HCT116 (cell line): ENCODE data around the gene KCNK1. TPM values are rescaled to one million over a fixed set of nuclear protein-coding genes. Genes with fewer than 3 reads are reported as not detected.

Experiments
- ATAC-seq: fragments of 200-7000 bp; cut with Tn5 transposase; 2 replicates; pipeline ENCODE4 v1.9.1; 2020; ENCODE audit warnings: mild to moderate bottlenecking, moderate library complexity
- BruUV-seq: library from RNA; stranded (reverse); fragments of 400-500 nt; replicated peaks from 2 replicates; lab custom pipeline; 2021; lab: Mats Ljungman, UMichigan
- CTCF ChIA-PET: fragments of 300-600 bp; sonication (Branson Sonifier 250); formaldehyde crosslinking; loops from one replicate; lab custom pipeline; 2021; ENCODE audit warnings: antibody characterized with exemption; lab: Charles Lee
- POLR2A ChIA-PET: fragments of 300-600, 350-600 bp; sonication (Branson Sonifier 250); formaldehyde crosslinking; loops from one replicate; lab custom pipeline; 2021; ENCODE audit warnings: antibody characterized with exemption; lab: Charles Lee
- RAD21 ChIA-PET, 2 experiments: fragments of 300-600 bp; sonication (Branson Sonifier 250); formaldehyde crosslinking; loops; one replicate each; lab custom pipeline; 2023; ENCODE audit warnings: low total read pairs in 2 of 2; ENCODE audit not compliant: uncharacterized antibody in 2 of 2, unreplicated experiment in 2 of 2, low non-redundant PET in 1 of 2; lab: Charles Lee
- DNase-seq: peaks from one replicate; pipeline ENCODE4 v3.0.0-alpha.2; 2010; ENCODE audit warnings: low read depth, low spot score
- H2AFZ ChIP-seq: fragments of 200-600 bp; shearing (Covaris generic), sonication (generic); 2 replicates; pipeline ENCODE4 v1.6.1; 2017; ENCODE audit warnings: low read depth, mixed run types, mixed read lengths, antibody characterized with exemption, low read length; ENCODE audit not compliant: poor library complexity, severe bottlenecking
- H3K27ac ChIP-seq: 2 replicates; pipeline ENCODE4 v1.5.1; 2012; ENCODE audit warnings: low read depth, low read length
- H3K27me3 ChIP-seq: fragments of 200-600 bp; sonication (generic); 2 replicates; pipeline ENCODE4 v1.6.1; 2016; ENCODE audit warnings: mixed run types, low read length, mixed read lengths; ENCODE audit not compliant: insufficient read depth
- H3K36me3 ChIP-seq, 2 experiments: fragments of 200-500 bp in 1 of 2; fragments of 200-600 bp in 1 of 2; sonication (Bioruptor generic) in 1 of 2; sonication (generic) in 1 of 2; 2 replicates each; pipeline versions ENCODE4 v1.5.1 to v1.6.1; 2014 to 2016; ENCODE audit warnings: low read length in 2 of 2, inconsistent platforms in 1 of 2, mixed read lengths in 1 of 2, mixed run types in 1 of 2; ENCODE audit not compliant: insufficient read depth in 2 of 2, control insufficient read depth in 1 of 2
- H3K4me1 ChIP-seq, 2 experiments: fragments of 200-600 bp in 1 of 2; sonication (generic) in 1 of 2; 2 replicates each; pipeline versions ENCODE4 v1.5.1 to v1.6.1; 2012 to 2017; ENCODE audit warnings: low read length in 2 of 2, inconsistent platforms in 1 of 2, mild to moderate bottlenecking in 1 of 2, mixed read lengths in 1 of 2, mixed run types in 1 of 2, moderate library complexity in 1 of 2; ENCODE audit not compliant: insufficient read depth in 2 of 2, control insufficient read depth in 1 of 2
- H3K4me2 ChIP-seq: fragments of 200-600 bp; sonication (generic); 2 replicates; pipeline ENCODE4 v1.6.1; 2017; ENCODE audit warnings: mixed run types, low read length, mixed read lengths
- H3K4me3 ChIP-seq, 2 experiments: fragments of 200-600 bp in 1 of 2; sonication (generic) in 1 of 2; replicated peaks in 1 of 2; 2 replicates each; pipeline ENCODE4 v1.5.1; 2011 to 2016; ENCODE audit warnings: low read length in 2 of 2, control low read depth in 1 of 2, low read depth in 1 of 2, mild to moderate bottlenecking in 1 of 2, mixed read lengths in 1 of 2, mixed run types in 1 of 2
- H3K79me2 ChIP-seq: fragments of 200-600 bp; sonication (generic); 2 replicates; pipeline ENCODE4 v1.6.1; 2017; ENCODE audit warnings: mild to moderate bottlenecking, mixed run types, low read length, moderate library complexity, mixed read lengths; ENCODE audit not compliant: insufficient read depth
- H3K9ac ChIP-seq: fragments of 200-600 bp; sonication (generic); 2 replicates; pipeline ENCODE4 v1.6.1; 2016; ENCODE audit warnings: low read length, mixed read lengths
- H3K9me2 ChIP-seq: fragments of 200-600 bp; sonication (generic), shearing (Covaris generic); 2 replicates; pipeline ENCODE4 v1.6.1; 2017; ENCODE audit warnings: mixed run types, mild to moderate bottlenecking, moderate library complexity; ENCODE audit not compliant: insufficient read depth
- H3K9me3 ChIP-seq, 2 experiments: fragments of 200-500 bp in 1 of 2; fragments of 200-600 bp in 1 of 2; sonication (Bioruptor generic) in 1 of 2; sonication (generic) in 1 of 2; 2 replicates each; pipeline ENCODE4 v1.6.1; 2014 to 2017; ENCODE audit warnings: low read length in 2 of 2, mixed read lengths in 2 of 2, inconsistent platforms in 1 of 2, low read depth in 1 of 2, mild to moderate bottlenecking in 1 of 2, mixed run types in 1 of 2, moderate library complexity in 1 of 2; ENCODE audit not compliant: control insufficient read depth in 1 of 2, insufficient read depth in 1 of 2
- H4K20me1 ChIP-seq: fragments of 200-600 bp; sonication (generic), shearing (Covaris generic); 2 replicates; pipeline ENCODE4 v1.6.1; 2017; ENCODE audit warnings: mixed run types, mild to moderate bottlenecking, moderate library complexity; ENCODE audit not compliant: insufficient read depth
- CBX3 ChIP-seq: IDR thresholded peaks from 2 replicates; pipeline ENCODE4 v1.6.1; 2012; ENCODE audit warnings: low read depth
- CEBPB ChIP-seq: IDR thresholded peaks from 2 replicates; pipeline ENCODE4 v1.6.1; 2012; ENCODE audit warnings: low read depth
- ELF1 ChIP-seq: IDR thresholded peaks from 2 replicates; pipeline ENCODE4 v1.6.1; 2012; ENCODE audit warnings: low read depth, borderline replicate concordance
- EZH2 ChIP-seq: fragments of 200-600 bp; sonication (generic); IDR thresholded peaks from 2 replicates; pipeline ENCODE4 v1.6.1; 2017; ENCODE audit warnings: antibody characterized with exemption, mixed run types
- FOSL1 ChIP-seq: IDR thresholded peaks from 2 replicates; pipeline ENCODE4 v1.6.1; 2012; ENCODE audit warnings: low read depth
- JUND ChIP-seq: IDR thresholded peaks from 2 replicates; pipeline ENCODE4 v1.6.1; 2012
- RAD21 ChIP-seq: IDR thresholded peaks from 2 replicates; pipeline ENCODE4 v1.6.1; 2012; ENCODE audit warnings: low read depth, mild to moderate bottlenecking
- SP1 ChIP-seq: IDR thresholded peaks from 2 replicates; pipeline ENCODE4 v1.6.1; 2012; ENCODE audit warnings: low read depth
- SRF ChIP-seq: IDR thresholded peaks from 2 replicates; pipeline ENCODE4 v1.6.1; 2012; ENCODE audit warnings: low read depth
- TCF7L2 ChIP-seq: IDR thresholded peaks from 2 replicates; pipeline ENCODE4 v1.7.0; 2011; ENCODE audit warnings: borderline replicate concordance, inconsistent platforms; ENCODE audit not compliant: insufficient read depth, insufficient read length; ENCODE audit errors: extremely low read depth
- YY1 ChIP-seq: IDR thresholded peaks from 2 replicates; pipeline ENCODE4 v1.6.1; 2011; ENCODE audit warnings: low read length, low read depth, moderate library complexity, mild to moderate bottlenecking; ENCODE audit not compliant: insufficient replicate concordance; ENCODE audit errors: extremely low read depth
- ZFX ChIP-seq: fragments of 450-650 bp; IDR thresholded peaks from 2 replicates; pipeline ENCODE4 v1.6.1; 2017
- ZNF274 ChIP-seq: fragments of 200-500 bp; sonication (Bioruptor generic); IDR thresholded peaks from 2 replicates; pipeline ENCODE4 v1.6.1; 2014; ENCODE audit warnings: mild to moderate bottlenecking, low read depth, low read length, inconsistent platforms
- intact Hi-C: fragments of 100-400 bp; cut with micrococcal nuclease; formaldehyde crosslinking; loops from 2 replicates; pipeline ENCODE4 v1.10.0; 2022
- total RNA-seq: library from RNA; stranded (reverse); gene quantifications from one replicate; pipeline ENCODE4 v1.2.1, GENCODE V29; 2021; ENCODE audit not compliant: unreplicated experiment
- TF ChIP-seq, protein P1 (sequence below): IDR thresholded peaks from 2 replicates; pipeline ENCODE4 v1.6.1; 2012; ENCODE audit warnings: low read depth
- TF ChIP-seq, protein P2 (sequence below): IDR thresholded peaks from 2 replicates; pipeline ENCODE4 v1.6.1; 2011; ENCODE audit warnings: mild to moderate bottlenecking, low read length, moderate library complexity; ENCODE audit not compliant: insufficient replicate concordance; ENCODE audit errors: extremely low read depth

Gene KCNK1
- total RNA-seq, 1 experiment from 2014 or later: 28.4 TPM

DNA sequence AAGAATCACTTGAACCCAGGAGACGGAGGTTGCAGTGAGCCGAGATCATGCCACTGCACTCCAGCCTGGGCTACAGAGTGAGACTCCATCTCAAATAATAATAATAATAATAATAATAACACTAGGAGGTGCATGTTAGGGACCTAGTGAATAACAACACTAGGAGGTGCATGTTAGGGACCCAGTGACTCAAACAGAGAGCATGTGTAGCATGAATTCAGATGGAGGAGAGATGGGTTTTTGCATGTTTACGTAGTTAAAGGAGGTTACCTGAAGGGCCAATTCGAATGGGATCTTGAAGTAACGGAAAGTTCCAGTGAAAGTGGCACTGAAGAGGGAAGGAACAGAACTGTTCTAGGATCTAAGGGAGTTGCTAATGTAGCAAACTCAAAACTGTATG lies 7.1 kb upstream of the KCNK1 start:
- RAD21 ChIA-PET: no interaction called here
- DNase-seq: no peak
- no TSS peak for BruUV-seq
- no peak overlapping the region for H2AFZ ChIP-seq
- TF ChIP-seq TCF7L2: no peak
- no peak for TF ChIP-seq ELF1
- TF ChIP-seq ZNF274: no peak
- TF ChIP-seq SRF: no peak
- no peak for TF ChIP-seq FOSL1
- TF ChIP-seq JUND: no peak
- no peak for TF ChIP-seq RAD21
- TF ChIP-seq SP1: no peak
- no peak for TF ChIP-seq YY1
- no peak for TF ChIP-seq EZH2
- 0 out of 4 replicates have a peak, but pooled peaks cover 0 to 6% of the 10 kb centered on the region in 2 experiments for H3K4me1 ChIP-seq
- H4K20me1 ChIP-seq: no peaks in the 10 kb centered on the region
- no peak overlapping the region for H3K9ac ChIP-seq
- CTCF ChIA-PET: no interaction called here
- POLR2A ChIA-PET: no interaction called here
- H3K79me2 ChIP-seq: no peaks in the 10 kb centered on the region
- no peak overlapping the region for H3K4me2 ChIP-seq
- no peak overlapping the region for H3K27ac ChIP-seq
- H3K9me3 ChIP-seq: no peaks in the 10 kb centered on the region
- intact Hi-C loops: no loop called here
- H3K36me3 ChIP-seq: no peaks in the 10 kb centered on the region
- H3K9me2 ChIP-seq: no peaks in the 10 kb centered on the region
- no peak for ATAC-seq
- no peaks in the 10 kb centered on the region for H3K27me3 ChIP-seq
- H3K4me3 ChIP-seq: no peak overlapping the region

DNA sequence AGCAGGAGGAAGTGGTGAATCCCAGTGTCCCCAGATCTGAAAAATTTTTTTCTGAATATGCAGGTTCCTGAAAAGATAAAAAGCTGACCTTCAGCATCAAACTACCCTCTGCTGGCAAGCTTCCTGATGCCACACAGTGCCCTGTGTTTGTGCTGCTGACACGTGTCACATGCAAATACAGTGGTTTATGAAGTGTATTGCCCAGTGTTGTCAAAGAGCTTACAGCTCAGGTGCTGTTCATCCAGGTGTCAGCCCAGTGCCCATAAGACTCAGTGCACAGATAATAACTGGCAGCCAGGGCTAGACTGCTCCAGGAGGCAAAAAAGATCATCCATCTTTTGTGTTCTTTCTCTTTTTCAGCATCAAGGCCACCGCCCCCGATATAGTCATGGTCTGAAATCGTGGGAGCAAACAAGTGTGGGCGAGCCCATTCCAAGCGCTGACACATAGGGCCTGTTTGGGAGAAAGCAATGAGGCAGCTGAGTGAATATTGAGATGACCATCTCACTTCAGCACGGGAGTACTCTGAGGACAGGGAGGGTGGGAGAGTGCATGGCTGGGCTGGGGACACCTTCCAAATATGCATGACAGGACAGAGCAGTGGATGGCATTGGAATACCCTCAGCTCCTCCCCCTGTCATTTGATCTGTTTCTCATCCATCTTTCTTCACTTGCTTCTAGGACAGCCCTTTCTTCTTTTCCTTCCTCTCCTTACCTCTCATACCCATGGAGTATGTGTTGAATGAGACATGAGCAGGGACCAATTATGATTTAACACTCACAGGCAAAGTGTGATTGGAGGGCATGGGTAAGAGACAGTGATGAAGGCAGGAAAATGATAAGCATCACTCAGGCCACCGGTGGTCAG lies 6.4 kb upstream of the KCNK1 start:
- POLR2A ChIA-PET: no interaction called here
- no peak overlapping the region for H3K4me2 ChIP-seq
- no peak overlapping the region for H3K9ac ChIP-seq
- TF ChIP-seq CEBPB (no peak), CBX3 (no peak), JUND (no peak), SRF (no peak), ELF1 (no peak), ZFX (no peak)
- TF ChIP-seq, protein P1, sequence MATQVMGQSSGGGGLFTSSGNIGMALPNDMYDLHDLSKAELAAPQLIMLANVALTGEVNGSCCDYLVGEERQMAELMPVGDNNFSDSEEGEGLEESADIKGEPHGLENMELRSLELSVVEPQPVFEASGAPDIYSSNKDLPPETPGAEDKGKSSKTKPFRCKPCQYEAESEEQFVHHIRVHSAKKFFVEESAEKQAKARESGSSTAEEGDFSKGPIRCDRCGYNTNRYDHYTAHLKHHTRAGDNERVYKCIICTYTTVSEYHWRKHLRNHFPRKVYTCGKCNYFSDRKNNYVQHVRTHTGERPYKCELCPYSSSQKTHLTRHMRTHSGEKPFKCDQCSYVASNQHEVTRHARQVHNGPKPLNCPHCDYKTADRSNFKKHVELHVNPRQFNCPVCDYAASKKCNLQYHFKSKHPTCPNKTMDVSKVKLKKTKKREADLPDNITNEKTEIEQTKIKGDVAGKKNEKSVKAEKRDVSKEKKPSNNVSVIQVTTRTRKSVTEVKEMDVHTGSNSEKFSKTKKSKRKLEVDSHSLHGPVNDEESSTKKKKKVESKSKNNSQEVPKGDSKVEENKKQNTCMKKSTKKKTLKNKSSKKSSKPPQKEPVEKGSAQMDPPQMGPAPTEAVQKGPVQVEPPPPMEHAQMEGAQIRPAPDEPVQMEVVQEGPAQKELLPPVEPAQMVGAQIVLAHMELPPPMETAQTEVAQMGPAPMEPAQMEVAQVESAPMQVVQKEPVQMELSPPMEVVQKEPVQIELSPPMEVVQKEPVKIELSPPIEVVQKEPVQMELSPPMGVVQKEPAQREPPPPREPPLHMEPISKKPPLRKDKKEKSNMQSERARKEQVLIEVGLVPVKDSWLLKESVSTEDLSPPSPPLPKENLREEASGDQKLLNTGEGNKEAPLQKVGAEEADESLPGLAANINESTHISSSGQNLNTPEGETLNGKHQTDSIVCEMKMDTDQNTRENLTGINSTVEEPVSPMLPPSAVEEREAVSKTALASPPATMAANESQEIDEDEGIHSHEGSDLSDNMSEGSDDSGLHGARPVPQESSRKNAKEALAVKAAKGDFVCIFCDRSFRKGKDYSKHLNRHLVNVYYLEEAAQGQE: no peak
- TF ChIP-seq, protein P2, sequence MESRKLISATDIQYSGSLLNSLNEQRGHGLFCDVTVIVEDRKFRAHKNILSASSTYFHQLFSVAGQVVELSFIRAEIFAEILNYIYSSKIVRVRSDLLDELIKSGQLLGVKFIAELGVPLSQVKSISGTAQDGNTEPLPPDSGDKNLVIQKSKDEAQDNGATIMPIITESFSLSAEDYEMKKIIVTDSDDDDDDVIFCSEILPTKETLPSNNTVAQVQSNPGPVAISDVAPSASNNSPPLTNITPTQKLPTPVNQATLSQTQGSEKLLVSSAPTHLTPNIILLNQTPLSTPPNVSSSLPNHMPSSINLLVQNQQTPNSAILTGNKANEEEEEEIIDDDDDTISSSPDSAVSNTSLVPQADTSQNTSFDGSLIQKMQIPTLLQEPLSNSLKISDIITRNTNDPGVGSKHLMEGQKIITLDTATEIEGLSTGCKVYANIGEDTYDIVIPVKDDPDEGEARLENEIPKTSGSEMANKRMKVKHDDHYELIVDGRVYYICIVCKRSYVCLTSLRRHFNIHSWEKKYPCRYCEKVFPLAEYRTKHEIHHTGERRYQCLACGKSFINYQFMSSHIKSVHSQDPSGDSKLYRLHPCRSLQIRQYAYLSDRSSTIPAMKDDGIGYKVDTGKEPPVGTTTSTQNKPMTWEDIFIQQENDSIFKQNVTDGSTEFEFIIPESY: no peak

More for the DNA sequence above, 6.4 kb upstream of the KCNK1 start:
- Histone ChIP-seq H3K27me3 (no peaks in the 10 kb centered on the region), H4K20me1 (no peaks in the 10 kb centered on the region), H3K36me3 (no peaks in the 10 kb centered on the region), H2AFZ (no peak overlapping the region), H3K27ac (no peak overlapping the region), H3K4me3 (no peak overlapping the region), H3K79me2 (no peaks in the 10 kb centered on the region), H3K4me1 (0 out of 4 replicates have a peak, but pooled peaks cover 0 to 6% of the 10 kb centered on the region in 2 experiments), H3K9me3 (no peaks in the 10 kb centered on the region), H3K9me2 (no peaks in the 10 kb centered on the region)
- no peak for ATAC-seq
- ChIA-PET RAD21 (no interaction called here), CTCF (no interaction called here)
- intact Hi-C loops: no loop called here
- DNase-seq: no peak
- BruUV-seq: no TSS peak
